Adrenal gland (tissue), 12 donors: ENCODE data around the gene KCNT1. TPM values are rescaled to one million over a fixed set of nuclear protein-coding genes. Genes with fewer than 3 reads are reported as not detected.

Experiments
- DNase-seq, 7 donors: peaks; one replicate each; pipeline ENCODE4 v3.0.0-alpha.2; 2019 to 2020
- H3K27ac ChIP-seq, 5 donors: fragments of 200-600 bp; sonication (generic) in 4 of 5; 1 replicate in 3 of 5; 2 replicates in 2 of 5; pipeline versions ENCODE4 v1.5.1 to v1.8.0; 2016 to 2020; ENCODE audit warnings: mild to moderate bottlenecking in 1 of 5
- H3K27me3 ChIP-seq: fragments of 200-600 bp; 2 replicates; pipeline ENCODE4 v1.8.0; 2021
- H3K36me3 ChIP-seq, 2 donors: fragments of 200-600 bp; replicated peaks in 1 of 2; 1 replicate in 1 of 2; 2 replicates in 1 of 2; pipeline versions ENCODE4 v1.5.1 to v1.8.0; 2018 to 2022
- H3K4me1 ChIP-seq, 2 donors: fragments of 200-600 bp; replicated peaks in 1 of 2; 1 replicate in 1 of 2; 2 replicates in 1 of 2; pipeline versions ENCODE4 v1.5.1 to v1.8.0; 2018 to 2021
- H3K4me3 ChIP-seq, 4 donors: fragments of 200-600 bp; sonication (generic) in 3 of 4; one replicate each; pipeline ENCODE4 v1.5.1; 2016 to 2018
- H3K9me3 ChIP-seq, 3 donors: fragments of 200-600 bp; sonication (generic) in 1 of 3; replicated peaks in 1 of 3; 1 replicate in 2 of 3; 2 replicates in 1 of 3; pipeline versions ENCODE4 v1.5.1 to v1.8.0; 2016 to 2021
- CTCF ChIP-seq, 6 experiments: fragments of 450-650 bp in 4 of 6; fragments of 200-600 bp in 2 of 6; sonication (generic) in 1 of 6; IDR thresholded peaks; 1 replicate in 5 of 6; 2 replicates in 1 of 6; pipeline versions ENCODE4 v1.5.1 to v1.8.0; 2016 to 2021; ENCODE audit warnings: antibody characterized with exemption in 6 of 6, mild to moderate bottlenecking in 2 of 6, moderate library complexity in 1 of 6
- POLR2A ChIP-seq, 2 donors: fragments of 450-650 bp; IDR thresholded peaks; one replicate each; pipeline ENCODE4 v1.6.1; 2017; ENCODE audit warnings: antibody characterized with exemption in 2 of 2, mild to moderate bottlenecking in 2 of 2, moderate library complexity in 1 of 2
- WGBS, 4 donors: extraction: QIAGEN DNeasy Blood & Tissue Kit in 2 of 4; methylation state at CpG; one replicate each; pipeline versions ENCODE4 v1.1.5 to v1.1.7; 2013 to 2017; 5-methylcytosine and 5-hydroxymethylcytosine counted together
- intact Hi-C, 2 donors: fragments of 100-400 bp; cut with DNase I; formaldehyde crosslinking; loops; one replicate each; pipeline versions ENCODE4 v1.14.1 to v1.15.0; 2022 to 2023
- polyA plus RNA-seq, 3 donors: library from polyadenylated mRNA; stranded (reverse); fragments of 200-250 nt in 2 of 3; fragments of 350-450 nt in 1 of 3; fragmentation: Illumina TruSeq in 1 of 3; extraction: RNeasy Lipid Tissue Mini Kit (QIAGEN cat#74804) in 1 of 3; gene quantifications; one replicate each; pipeline ENCODE4 v1.2.3, GENCODE V29; 2013 to 2014
- total RNA-seq, 9 donors: library from RNA; depleted of rRNA in 4 of 9; stranded (reverse); fragments of >200 nt in 4 of 9; fragments of 120-200 nt in 1 of 9; fragmentation: NEBNext Ultra II Directional in 1 of 9; extraction: Animal tissue kit (Norgen Biotek cat#: 25700) in 1 of 9; gene quantifications; one replicate each; pipeline versions ENCODE4 v1.1.0 to v1.2.4, GENCODE V29; 2013 to 2023
- donor health status: healthy with polysubstance abuse.
- donor health status: Bipolar disorder and iron deficiency.
- donor health status: DM: yes; HTN: yes; CAD: no.
- donor health status: DM: no; HTN: no; CAD: no.
- donor health status: DM: no; HTN: no; CAD: no.
- donor health status: DM: yes; HTN: yes; CAD: no.

The KCNT1 gene
- total and polyA plus RNA-seq, 12 donors: 0.05 to 2.4 (median 0.24) TPM; not detected in 6

- WGBS, 4 donors: 94 to 97% (median 96%) methylated on average over 24 to 27 of the region's 27 CpGs
- Histone ChIP-seq H3K27me3 (no peaks in the 10 kb centered on the region), H3K27ac (no peak overlapping the region), H3K4me1 (no peaks in the 10 kb centered on the region), H3K4me3 (no peak overlapping the region), H3K36me3 (peaks cover 0 to 68% of the 10 kb centered on the region in 2 donors), H3K9me3 (no peaks in the 10 kb centered on the region)
- intact Hi-C loops: no loop called here
- DNase-seq: peak in 2 of 7 donors; percentile 13 to 49
- no peak for TF ChIP-seq POLR2A (IDR thresholded peaks at IDR 0.05)
Measured at GRCh38 chr9:135821733-135822373, 119.9 kb downstream of the KCNT1 start.

GRCh38 chr9:135822374-135822755 lies 120.4 kb downstream of the KCNT1 start:
- H3K27me3 ChIP-seq: no peaks in the 10 kb centered on the region
- no peaks in the 10 kb centered on the region for H3K4me1 ChIP-seq
- no peak overlapping the region for H3K27ac ChIP-seq
- intact Hi-C loops: no loop called here
- peaks cover 0 to 65% of the 10 kb centered on the region in 2 donors for H3K36me3 ChIP-seq
- H3K9me3 ChIP-seq: no peaks in the 10 kb centered on the region
- H3K4me3 ChIP-seq: no peak overlapping the region
- TF ChIP-seq CTCF (IDR thresholded peaks at IDR 0.05) (no peak), POLR2A (IDR thresholded peaks at IDR 0.05) (no peak)
- WGBS, 4 donors: 94 to 96% (median 95%) methylated on average over 18 of the region's 18 CpGs
- DNase-seq: peak in 2 of 7 donors; percentile 16 to 41

- no peak overlapping the region for H3K27ac ChIP-seq
- TF ChIP-seq CTCF (IDR thresholded peaks at IDR 0.05) (no peak), POLR2A (IDR thresholded peaks at IDR 0.05) (no peak)
- no peaks in the 10 kb centered on the region for H3K9me3 ChIP-seq
- peak in 2 of 7 donors; percentile 4 to 39 for DNase-seq
- no peaks in the 10 kb centered on the region for H3K4me1 ChIP-seq
- H3K4me3 ChIP-seq: no peak overlapping the region
- no peaks in the 10 kb centered on the region for H3K27me3 ChIP-seq
- intact Hi-C loops: no loop called here
- H3K36me3 ChIP-seq: peaks cover 0 to 58% of the 10 kb centered on the region in 2 donors
- WGBS, 4 donors: 90 to 98% (median 96%) methylated on average over 11 to 12 of the region's 12 CpGs
Measured at GRCh38 chr9:135823036-135823435, 121.1 kb downstream of the KCNT1 start.

GRCh38 chr9:135825435-135826187 lies 123.6 kb downstream of the KCNT1 start:
- Histone ChIP-seq H3K4me3 (no peak overlapping the region), H3K27ac (no peak overlapping the region), H3K4me1 (no peaks in the 10 kb centered on the region), H3K27me3 (no peaks in the 10 kb centered on the region), H3K9me3 (no peaks in the 10 kb centered on the region), H3K36me3 (peaks cover 0 to 36% of the 10 kb centered on the region in 2 donors)
- no peak for TF ChIP-seq CTCF (IDR thresholded peaks at IDR 0.05)
- TF ChIP-seq POLR2A (IDR thresholded peaks at IDR 0.05): no peak
- intact Hi-C loops: no loop called here
- DNase-seq: peak in 1 of 7 donors; percentile 12
- WGBS, 4 donors: 91 to 96% (median 93%) methylated on average over 22 to 25 of the region's 25 CpGs
